ENCODE results near the gene FMNL2.
A peak's percentile ranks its signal among the peaks of the same experiment; 100 is the strongest.

FMNL2 gene

DNA sequence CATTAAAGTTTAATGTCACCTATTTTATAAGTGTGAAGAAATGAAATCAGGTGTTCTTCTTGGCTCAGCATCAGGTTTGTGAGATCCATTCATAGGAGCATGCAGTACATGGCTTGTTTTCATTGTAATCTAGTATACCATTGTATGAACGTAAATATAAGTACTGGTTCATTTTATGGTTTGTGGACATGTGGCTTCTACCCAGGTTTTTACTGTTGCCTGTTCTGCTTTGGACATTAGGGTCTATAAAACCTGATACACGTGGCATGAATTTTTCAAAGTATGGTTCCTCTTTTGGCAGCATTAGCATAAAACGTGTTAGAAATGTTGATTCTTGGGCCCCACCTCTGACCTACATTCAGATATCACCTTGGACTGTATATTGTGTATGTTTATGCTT, 206.7 kb downstream of the FMNL2 start:
- no peak for ATAC-seq
- TF ChIP-seq PPARA (CRISPR knock-in tag; IDR thresholded peaks at IDR 0.05; ENCODE audit: borderline replicate concordance) (no peak), ZFP3 (CRISPR knock-in tag; IDR thresholded peaks at IDR 0.05) (no peak), GLIS3 (CRISPR knock-in tag; IDR thresholded peaks at IDR 0.05) (no peak), ZFP30 (CRISPR knock-in tag; IDR thresholded peaks at IDR 0.05) (no peak), RARB (CRISPR knock-in tag; IDR thresholded peaks at IDR 0.05) (no peak), ZC3H10 (CRISPR knock-in tag; IDR thresholded peaks at IDR 0.05) (no peak), ZNF8 (CRISPR knock-in tag; IDR thresholded peaks at IDR 0.05) (no peak), ARNTL (CRISPR knock-in tag; IDR thresholded peaks at IDR 0.05; ENCODE audit: borderline replicate concordance, low read depth) (no peak), OSR1 (CRISPR knock-in tag; IDR thresholded peaks at IDR 0.05) (no peak), BACH2 (CRISPR knock-in tag; IDR thresholded peaks at IDR 0.05; ENCODE audit: borderline replicate concordance) (no peak), TCF4 (CRISPR knock-in tag; IDR thresholded peaks at IDR 0.05; ENCODE audit: borderline replicate concordance) (no peak), ZNF565 (CRISPR knock-in tag; conservative IDR thresholded peaks at IDR 0.05; ENCODE audit: low read depth) (no peak), ISL1 (CRISPR knock-in tag; IDR thresholded peaks at IDR 0.05) (no peak)
- TF ChIP-seq, protein P1, sequence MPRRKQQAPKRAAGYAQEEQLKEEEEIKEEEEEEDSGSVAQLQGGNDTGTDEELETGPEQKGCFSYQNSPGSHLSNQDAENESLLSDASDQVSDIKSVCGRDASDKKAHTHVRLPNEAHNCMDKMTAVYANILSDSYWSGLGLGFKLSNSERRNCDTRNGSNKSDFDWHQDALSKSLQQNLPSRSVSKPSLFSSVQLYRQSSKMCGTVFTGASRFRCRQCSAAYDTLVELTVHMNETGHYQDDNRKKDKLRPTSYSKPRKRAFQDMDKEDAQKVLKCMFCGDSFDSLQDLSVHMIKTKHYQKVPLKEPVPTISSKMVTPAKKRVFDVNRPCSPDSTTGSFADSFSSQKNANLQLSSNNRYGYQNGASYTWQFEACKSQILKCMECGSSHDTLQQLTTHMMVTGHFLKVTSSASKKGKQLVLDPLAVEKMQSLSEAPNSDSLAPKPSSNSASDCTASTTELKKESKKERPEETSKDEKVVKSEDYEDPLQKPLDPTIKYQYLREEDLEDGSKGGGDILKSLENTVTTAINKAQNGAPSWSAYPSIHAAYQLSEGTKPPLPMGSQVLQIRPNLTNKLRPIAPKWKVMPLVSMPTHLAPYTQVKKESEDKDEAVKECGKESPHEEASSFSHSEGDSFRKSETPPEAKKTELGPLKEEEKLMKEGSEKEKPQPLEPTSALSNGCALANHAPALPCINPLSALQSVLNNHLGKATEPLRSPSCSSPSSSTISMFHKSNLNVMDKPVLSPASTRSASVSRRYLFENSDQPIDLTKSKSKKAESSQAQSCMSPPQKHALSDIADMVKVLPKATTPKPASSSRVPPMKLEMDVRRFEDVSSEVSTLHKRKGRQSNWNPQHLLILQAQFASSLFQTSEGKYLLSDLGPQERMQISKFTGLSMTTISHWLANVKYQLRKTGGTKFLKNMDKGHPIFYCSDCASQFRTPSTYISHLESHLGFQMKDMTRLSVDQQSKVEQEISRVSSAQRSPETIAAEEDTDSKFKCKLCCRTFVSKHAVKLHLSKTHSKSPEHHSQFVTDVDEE (CRISPR knock-in tag; IDR thresholded peaks at IDR 0.05), result no peak
- TF ChIP-seq, protein P2, sequence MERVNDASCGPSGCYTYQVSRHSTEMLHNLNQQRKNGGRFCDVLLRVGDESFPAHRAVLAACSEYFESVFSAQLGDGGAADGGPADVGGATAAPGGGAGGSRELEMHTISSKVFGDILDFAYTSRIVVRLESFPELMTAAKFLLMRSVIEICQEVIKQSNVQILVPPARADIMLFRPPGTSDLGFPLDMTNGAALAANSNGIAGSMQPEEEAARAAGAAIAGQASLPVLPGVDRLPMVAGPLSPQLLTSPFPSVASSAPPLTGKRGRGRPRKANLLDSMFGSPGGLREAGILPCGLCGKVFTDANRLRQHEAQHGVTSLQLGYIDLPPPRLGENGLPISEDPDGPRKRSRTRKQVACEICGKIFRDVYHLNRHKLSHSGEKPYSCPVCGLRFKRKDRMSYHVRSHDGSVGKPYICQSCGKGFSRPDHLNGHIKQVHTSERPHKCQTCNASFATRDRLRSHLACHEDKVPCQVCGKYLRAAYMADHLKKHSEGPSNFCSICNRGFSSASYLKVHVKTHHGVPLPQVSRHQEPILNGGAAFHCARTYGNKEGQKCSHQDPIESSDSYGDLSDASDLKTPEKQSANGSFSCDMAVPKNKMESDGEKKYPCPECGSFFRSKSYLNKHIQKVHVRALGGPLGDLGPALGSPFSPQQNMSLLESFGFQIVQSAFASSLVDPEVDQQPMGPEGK (CRISPR knock-in tag; IDR thresholded peaks at IDR 0.05; ENCODE audit: borderline replicate concordance), result no peak
- TF ChIP-seq, protein P3, sequence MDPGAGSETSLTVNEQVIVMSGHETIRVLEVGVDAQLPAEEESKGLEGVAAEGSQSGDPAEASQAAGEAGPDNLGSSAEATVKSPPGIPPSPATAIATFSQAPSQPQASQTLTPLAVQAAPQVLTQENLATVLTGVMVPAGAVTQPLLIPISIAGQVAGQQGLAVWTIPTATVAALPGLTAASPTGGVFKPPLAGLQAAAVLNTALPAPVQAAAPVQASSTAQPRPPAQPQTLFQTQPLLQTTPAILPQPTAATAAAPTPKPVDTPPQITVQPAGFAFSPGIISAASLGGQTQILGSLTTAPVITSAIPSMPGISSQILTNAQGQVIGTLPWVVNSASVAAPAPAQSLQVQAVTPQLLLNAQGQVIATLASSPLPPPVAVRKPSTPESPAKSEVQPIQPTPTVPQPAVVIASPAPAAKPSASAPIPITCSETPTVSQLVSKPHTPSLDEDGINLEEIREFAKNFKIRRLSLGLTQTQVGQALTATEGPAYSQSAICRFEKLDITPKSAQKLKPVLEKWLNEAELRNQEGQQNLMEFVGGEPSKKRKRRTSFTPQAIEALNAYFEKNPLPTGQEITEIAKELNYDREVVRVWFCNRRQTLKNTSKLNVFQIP (CRISPR knock-in tag; IDR thresholded peaks at IDR 0.05; ENCODE audit: borderline replicate concordance, low read depth), result no peak
- TF ChIP-seq, protein P4, sequence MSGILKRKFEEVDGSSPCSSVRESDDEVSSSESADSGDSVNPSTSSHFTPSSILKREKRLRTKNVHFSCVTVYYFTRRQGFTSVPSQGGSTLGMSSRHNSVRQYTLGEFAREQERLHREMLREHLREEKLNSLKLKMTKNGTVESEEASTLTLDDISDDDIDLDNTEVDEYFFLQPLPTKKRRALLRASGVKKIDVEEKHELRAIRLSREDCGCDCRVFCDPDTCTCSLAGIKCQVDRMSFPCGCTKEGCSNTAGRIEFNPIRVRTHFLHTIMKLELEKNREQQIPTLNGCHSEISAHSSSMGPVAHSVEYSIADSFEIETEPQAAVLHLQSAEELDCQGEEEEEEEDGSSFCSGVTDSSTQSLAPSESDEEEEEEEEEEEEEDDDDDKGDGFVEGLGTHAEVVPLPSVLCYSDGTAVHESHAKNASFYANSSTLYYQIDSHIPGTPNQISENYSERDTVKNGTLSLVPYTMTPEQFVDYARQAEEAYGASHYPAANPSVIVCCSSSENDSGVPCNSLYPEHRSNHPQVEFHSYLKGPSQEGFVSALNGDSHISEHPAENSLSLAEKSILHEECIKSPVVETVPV (CRISPR knock-in tag; IDR thresholded peaks at IDR 0.05), result no peak

DNA sequence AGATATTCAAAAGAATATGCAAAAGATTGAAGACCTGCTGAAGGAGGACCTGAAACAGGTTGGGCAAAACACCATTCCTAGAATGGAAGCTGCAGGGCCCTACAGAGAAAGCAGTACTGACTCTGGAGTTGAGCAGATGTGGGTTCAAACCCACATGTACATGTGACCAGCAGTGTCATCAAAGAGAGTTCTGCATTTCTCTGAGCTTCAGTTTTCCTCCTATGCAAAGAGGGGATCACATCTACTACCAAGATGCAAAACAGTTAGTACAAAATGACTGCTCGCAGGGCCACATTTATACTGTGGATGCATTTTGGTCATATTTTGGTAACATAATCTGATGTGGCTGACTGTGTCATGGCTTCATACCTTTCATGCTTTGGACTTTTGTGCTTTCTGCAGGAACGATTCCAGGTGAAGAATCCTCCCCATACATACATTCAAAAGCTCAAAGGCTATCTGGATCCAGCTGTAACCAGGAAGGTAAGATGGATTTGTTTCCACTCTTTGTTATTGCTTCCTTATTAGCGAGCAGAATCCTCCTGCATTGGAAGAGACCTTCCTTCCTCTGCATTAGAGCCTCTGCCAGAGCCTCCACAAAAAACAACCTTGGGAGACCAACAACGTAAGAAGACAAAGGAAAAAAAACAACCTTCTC, 207.5 kb downstream of the FMNL2 start:
- peak; percentile 34 for ATAC-seq
- no peak for TF ChIP-seq ZFP30 (CRISPR knock-in tag; IDR thresholded peaks at IDR 0.05)
- TF ChIP-seq ESRRG (CRISPR knock-in tag; IDR thresholded peaks at IDR 0.05), result no peak
- TF ChIP-seq CSDC2 (CRISPR knock-in tag; IDR thresholded peaks at IDR 0.05), result no peak
- no peak for TF ChIP-seq PPARA (CRISPR knock-in tag; IDR thresholded peaks at IDR 0.05; ENCODE audit: borderline replicate concordance)
- TF ChIP-seq ZFP3 (CRISPR knock-in tag; IDR thresholded peaks at IDR 0.05), result no peak
- no peak for TF ChIP-seq ZNF565 (CRISPR knock-in tag; conservative IDR thresholded peaks at IDR 0.05; ENCODE audit: low read depth)
- no peak for TF ChIP-seq TCF4 (CRISPR knock-in tag; IDR thresholded peaks at IDR 0.05; ENCODE audit: borderline replicate concordance)

DNA sequence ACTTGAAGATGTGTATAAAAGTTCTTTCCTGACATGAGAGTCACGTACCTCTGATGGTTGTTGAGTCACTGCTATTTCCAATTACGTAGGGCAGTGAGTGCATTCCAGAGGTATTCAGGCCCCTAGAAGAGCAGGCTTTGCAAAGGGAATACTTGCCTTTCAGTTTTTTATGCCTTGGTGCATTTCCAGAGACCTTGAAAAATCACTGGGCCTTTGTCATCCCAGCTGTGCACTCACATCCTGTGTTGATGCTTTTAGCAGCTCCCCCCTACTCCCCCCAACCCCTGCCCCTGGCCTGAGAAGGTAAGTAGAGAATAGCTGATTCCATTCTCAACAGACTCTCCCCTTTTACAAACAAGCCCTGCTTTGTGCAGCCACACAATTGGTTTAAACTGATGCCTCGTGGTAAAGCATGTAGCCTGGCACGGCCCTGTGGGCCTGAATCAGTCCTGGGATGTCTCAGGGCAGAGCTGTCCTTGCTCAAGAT, 208.1 kb downstream of the FMNL2 start:
- ATAC-seq, result peak; percentile 98
- TF ChIP-seq, protein P2 (CRISPR knock-in tag; IDR thresholded peaks at IDR 0.05; ENCODE audit: borderline replicate concordance), result no peak
- TF ChIP-seq ISL1 (CRISPR knock-in tag; IDR thresholded peaks at IDR 0.05) (peak; percentile 50), GLIS3 (CRISPR knock-in tag; IDR thresholded peaks at IDR 0.05) (no peak), TOX (CRISPR knock-in tag; IDR thresholded peaks at IDR 0.05; ENCODE audit: borderline replicate concordance) (no peak), ZC3H10 (CRISPR knock-in tag; IDR thresholded peaks at IDR 0.05) (0 out of 2 replicates have a peak, but pooled peaks have one; percentile 12), ZNF8 (CRISPR knock-in tag; IDR thresholded peaks at IDR 0.05) (no peak), ZNF70 (CRISPR knock-in tag; IDR thresholded peaks at IDR 0.05) (no peak)
